Fibroblast of lung (primary cell): ENCODE results near the gene EGLN3.

Source experiments
- CTCF ChIP-seq, 2 donors: IDR thresholded peaks in 1 of 2; conservative IDR thresholded peaks in 1 of 2; 1 replicate in 1 of 2; 2 replicates in 1 of 2; pipeline ENCODE4 v1.5.1; 2011 to 2012; ENCODE audit warnings: low read length in 2 of 2, control low read depth in 1 of 2, inconsistent platforms in 1 of 2, low read depth in 1 of 2, mild to moderate bottlenecking in 1 of 2
- EZH2 ChIP-seq: IDR thresholded peaks from 2 replicates; pipeline ENCODE4 v1.5.1; 2012; ENCODE audit warnings: low read length, control low read depth, mild to moderate bottlenecking; ENCODE audit errors: missing control alignments

GRCh38 chr14:33993246-33993645, 42.4 kb upstream of the EGLN3 start:
- TF ChIP-seq EZH2 (no peak), CTCF (conservative IDR thresholded peaks at IDR 0.05 in 1 of 2, IDR thresholded peaks at IDR 0.05 in 1 of 2; ENCODE audit: low read depth in 1 of 2, low read length in 2 of 2) (no peak)
